GM21423 (cell line): ENCODE measurements around the gene SRBD1.
"Not testable (repeated sequence)": the region's sequence is repeated elsewhere in the genome, so short reads cannot be mapped to it uniquely, and the experiment has no call there.

Experiments
- ATAC-seq: cut with Tn5 transposase; IDR thresholded peaks from one replicate; pipeline ENCODE4 v1.9.1; 2021; ENCODE audit warnings: mild to moderate bottlenecking, moderate library complexity; ENCODE audit not compliant: unreplicated experiment

SRBD1 gene

GRCh38 chr2:45435316-45435715 lies 175.8 kb downstream of the SRBD1 start:
- no peak for ATAC-seq

- no peak for ATAC-seq
Measured at GRCh38 chr2:45433363-45433762, 177.7 kb downstream of the SRBD1 start.

- no peak for ATAC-seq
Measured at GRCh38 chr2:45432406-45432805, 178.7 kb downstream of the SRBD1 start.

- ATAC-seq, result not testable (repeated sequence)
Measured at GRCh38 chr2:45426025-45426424, 185.0 kb downstream of the SRBD1 start.

GRCh38 chr2:45422921-45423320 lies 188.1 kb downstream of the SRBD1 start:
- no peak for ATAC-seq

- ATAC-seq, result no peak
Measured at GRCh38 chr2:45418532-45418931, 192.5 kb downstream of the SRBD1 start.

- no peak for ATAC-seq
Measured at GRCh38 chr2:45415534-45416123, 195.4 kb downstream of the SRBD1 start.

- no peak for ATAC-seq
Measured at GRCh38 chr2:45412754-45413379, 198.2 kb downstream of the SRBD1 start.

GRCh38 chr2:45409677-45410076 lies 201.4 kb downstream of the SRBD1 start:
- no peak for ATAC-seq

- no peak for ATAC-seq
Measured at GRCh38 chr2:45406621-45407020, 204.4 kb downstream of the SRBD1 start.

- no peak for ATAC-seq
Measured at GRCh38 chr2:45404807-45405297, 206.2 kb downstream of the SRBD1 start.

GRCh38 chr2:45403036-45403435 lies 208.0 kb downstream of the SRBD1 start:
- no peak for ATAC-seq

GRCh38 chr2:45401431-45401922 lies 209.6 kb downstream of the SRBD1 start:
- ATAC-seq, result no peak

- no peak for ATAC-seq
Measured at GRCh38 chr2:45399040-45399784, 211.9 kb downstream of the SRBD1 start.

- no peak for ATAC-seq
Measured at GRCh38 chr2:45397292-45397691, 213.8 kb downstream of the SRBD1 start.

GRCh38 chr2:45396671-45397070 lies 214.4 kb downstream of the SRBD1 start:
- no peak for ATAC-seq

GRCh38 chr2:45394842-45395241 lies 216.2 kb downstream of the SRBD1 start:
- no peak for ATAC-seq

- no peak for ATAC-seq
Measured at GRCh38 chr2:45394216-45394615, 216.9 kb downstream of the SRBD1 start.

GRCh38 chr2:45391866-45392265 lies 219.2 kb downstream of the SRBD1 start:
- ATAC-seq, result no peak

- no peak for ATAC-seq
Measured at GRCh38 chr2:45390861-45391260, 220.2 kb downstream of the SRBD1 start.

- ATAC-seq, result no peak
Measured at GRCh38 chr2:45390441-45390840, 220.6 kb downstream of the SRBD1 start.
